22Rv1 (cell line): ENCODE results near the gene GPRC5A.

Experiments
- CTCF ChIP-seq: fragments of 450-650 bp; IDR thresholded peaks from 2 replicates; pipeline ENCODE4 v1.5.1; 2017; ENCODE audit warnings: mild to moderate bottlenecking
- ZFX ChIP-seq: fragments of 450-650 bp; IDR thresholded peaks from 2 replicates; pipeline ENCODE4 v1.6.1; 2017; ENCODE audit warnings: antibody characterized with exemption, borderline replicate concordance

- no peak for TF ChIP-seq CTCF
- no peak for TF ChIP-seq ZFX
Observed at GRCh38 chr12:12954356-12954755, 63.0 kb downstream of the GPRC5A start.
